Glomerular visceral epithelial cell (primary cell): ENCODE results near the gene FGGY.
A peak's percentile ranks its signal among the peaks of the same experiment; 100 is the strongest.
"Not testable (repeated sequence)": the region's sequence is repeated elsewhere in the genome, so short reads cannot be mapped to it uniquely, and the experiment has no call there.

Experiments used
- DNase-seq: peaks from one replicate; pipeline ENCODE4 v3.0.0-alpha.2; 2016; ENCODE audit errors: extremely low spot score

FGGY gene

GRCh38 chr1:59288046-59288445 is 8.8 kb upstream of the FGGY start:
- DNase-seq: no peak

- DNase-seq: no peak
These were observed 7.3 kb upstream of the FGGY start for GRCh38 chr1:59289570-59289969.

GRCh38 chr1:59290193-59290949 is 6.5 kb upstream of the FGGY start:
- peak; percentile 25 for DNase-seq

GRCh38 chr1:59291561-59291960 is 5.3 kb upstream of the FGGY start:
- DNase-seq: no peak

GRCh38 chr1:59292562-59292961 is 4.3 kb upstream of the FGGY start:
- no peak for DNase-seq

- no peak for DNase-seq
These were observed 3.7 kb upstream of the FGGY start for GRCh38 chr1:59293206-59293605.

- no peak for DNase-seq
These were observed 3.0 kb upstream of the FGGY start for GRCh38 chr1:59293849-59294248.

- no peak for DNase-seq
These were observed 2.5 kb upstream of the FGGY start for GRCh38 chr1:59294423-59294822.

GRCh38 chr1:59295618-59296017 is 1.3 kb upstream of the FGGY start:
- no peak for DNase-seq

- no peak for DNase-seq
These were observed 1.2 kb downstream of the FGGY start for GRCh38 chr1:59298026-59298583.

- no peak for DNase-seq
These were observed 1.9 kb downstream of the FGGY start for GRCh38 chr1:59298710-59299346.

- DNase-seq: not testable (repeated sequence)
These were observed 2.8 kb downstream of the FGGY start for GRCh38 chr1:59299670-59300069.

GRCh38 chr1:59302297-59302696 is 5.4 kb downstream of the FGGY start:
- no peak for DNase-seq

GRCh38 chr1:59302871-59303270 is 6.0 kb downstream of the FGGY start:
- no peak for DNase-seq

- no peak for DNase-seq
These were observed 8.3 kb downstream of the FGGY start for GRCh38 chr1:59305188-59305587.

- no peak for DNase-seq
These were observed 10.7 kb downstream of the FGGY start for GRCh38 chr1:59307591-59307990.

GRCh38 chr1:59308839-59309238 is 11.9 kb downstream of the FGGY start:
- DNase-seq: no peak

- DNase-seq: no peak
These were observed 12.5 kb downstream of the FGGY start for GRCh38 chr1:59309392-59309791.

- no peak for DNase-seq
These were observed 13.1 kb downstream of the FGGY start for GRCh38 chr1:59309795-59310548.

GRCh38 chr1:59310549-59311250 is 13.8 kb downstream of the FGGY start:
- no peak for DNase-seq

GRCh38 chr1:59314776-59315528 is 18.1 kb downstream of the FGGY start:
- DNase-seq: no peak
